Adrenal gland (tissue), 5 donors: ENCODE data around the gene SERGEF.

Experiments
- CTCF ChIP-seq, 6 experiments: fragments of 450-650 bp in 4 of 6; fragments of 200-600 bp in 2 of 6; sonication (generic) in 1 of 6; IDR thresholded peaks; 1 replicate in 5 of 6; 2 replicates in 1 of 6; pipeline versions ENCODE4 v1.5.1 to v1.8.0; 2016 to 2021; ENCODE audit warnings: antibody characterized with exemption in 6 of 6, mild to moderate bottlenecking in 2 of 6, moderate library complexity in 1 of 6
- POLR2A ChIP-seq, 2 donors: fragments of 450-650 bp; IDR thresholded peaks; one replicate each; pipeline ENCODE4 v1.6.1; 2017; ENCODE audit warnings: antibody characterized with exemption in 2 of 2, mild to moderate bottlenecking in 2 of 2, moderate library complexity in 1 of 2
- donor health status: DM: no; HTN: no; CAD: no.

- no peak for TF ChIP-seq POLR2A (IDR thresholded peaks at IDR 0.05)
- no peak for TF ChIP-seq CTCF (IDR thresholded peaks at IDR 0.05)
Measured at GRCh38 chr11:17976651-17977050, 36.2 kb downstream of the SERGEF start.
